HEK293 (cell line): ENCODE results near the gene CHSY1.

Experiments used
- BCL11A ChIP-seq: fragments of 450-650 bp; formaldehyde crosslinking; IDR thresholded peaks from 2 replicates; pipeline ENCODE4 v1.5.1; 2016; ENCODE audit warnings: low read depth, missing biosample characterization, missing genetic modification characterization
- GFI1B ChIP-seq: fragments of 450-650 bp; formaldehyde crosslinking; IDR thresholded peaks from 2 replicates; pipeline ENCODE4 v1.5.1; 2016; ENCODE audit warnings: missing biosample characterization, missing genetic modification characterization
- GLI4 ChIP-seq: fragments of 450-650 bp; formaldehyde crosslinking; IDR thresholded peaks from 2 replicates; pipeline ENCODE4 v1.5.1; 2016; ENCODE audit warnings: missing biosample characterization, missing genetic modification characterization
- GLIS1 ChIP-seq: fragments of 450-650 bp; formaldehyde crosslinking; IDR thresholded peaks from 2 replicates; pipeline ENCODE4 v1.5.1; 2016; ENCODE audit warnings: missing biosample characterization, missing genetic modification characterization
- HOXA7 ChIP-seq: sonication (generic); formaldehyde crosslinking; IDR thresholded peaks from 2 replicates; pipeline ENCODE4 v1.8.1; 2022; ENCODE audit warnings: missing genetic modification reagents, borderline replicate concordance
- HOXD13 ChIP-seq: sonication (generic); formaldehyde crosslinking; IDR thresholded peaks from 2 replicates; pipeline ENCODE4 v1.8.0; 2022; ENCODE audit warnings: missing genetic modification reagents, borderline replicate concordance
- MEIS1 ChIP-seq: sonication (generic); formaldehyde crosslinking; IDR thresholded peaks from 2 replicates; pipeline ENCODE4 v1.8.1; 2022; ENCODE audit warnings: missing genetic modification reagents, mild to moderate bottlenecking, borderline replicate concordance
- PRDM1 ChIP-seq: fragments of 450-650 bp; formaldehyde crosslinking; IDR thresholded peaks from 2 replicates; pipeline ENCODE4; 2016; ENCODE audit warnings: missing biosample characterization, missing genetic modification characterization
- SALL2 ChIP-seq: fragments of 450-650 bp; formaldehyde crosslinking; IDR thresholded peaks from 2 replicates; pipeline ENCODE4 v1.5.0; 2017; ENCODE audit warnings: missing biosample characterization, mild to moderate bottlenecking, missing genetic modification characterization, borderline replicate concordance
- ZFHX2 ChIP-seq: fragments of 450-650 bp; formaldehyde crosslinking; conservative IDR thresholded peaks from 2 replicates; pipeline ENCODE4 v1.5.1; 2016; ENCODE audit warnings: missing biosample characterization, missing genetic modification characterization
- ZNF157 ChIP-seq: fragments of 450-650 bp; formaldehyde crosslinking; IDR thresholded peaks from 2 replicates; pipeline ENCODE4 v1.5.1; 2016; ENCODE audit warnings: missing biosample characterization, missing genetic modification characterization
- ZNF174 ChIP-seq: fragments of 450-650 bp; formaldehyde crosslinking; IDR thresholded peaks from 2 replicates; pipeline ENCODE4 v1.5.0; 2017; ENCODE audit warnings: missing biosample characterization, mild to moderate bottlenecking, missing genetic modification characterization
- ZNF274 ChIP-seq, 2 experiments: fragments of 200-500 bp in 1 of 2; fragments of 450-650 bp in 1 of 2; sonication (Bioruptor generic) in 1 of 2; formaldehyde crosslinking in 1 of 2; IDR thresholded peaks; 2 replicates each; pipeline versions ENCODE4 v1.5.1 to v1.6.1; 2014 to 2016; ENCODE audit warnings: borderline replicate concordance in 1 of 2, inconsistent platforms in 1 of 2, low read length in 1 of 2, missing biosample characterization in 1 of 2, missing genetic modification characterization in 1 of 2
- ZNF366 ChIP-seq: fragments of 450-650 bp; formaldehyde crosslinking; conservative IDR thresholded peaks from 2 replicates; pipeline ENCODE4 v1.5.1; 2016; ENCODE audit warnings: missing biosample characterization, missing genetic modification characterization
- ZNF394 ChIP-seq: fragments of 450-650 bp; formaldehyde crosslinking; IDR thresholded peaks from 2 replicates; pipeline ENCODE4 v1.5.1; 2016; ENCODE audit warnings: missing biosample characterization, missing genetic modification characterization, mild to moderate bottlenecking, moderate library complexity, borderline replicate concordance
- ZNF473 ChIP-seq: fragments of 450-650 bp; formaldehyde crosslinking; IDR thresholded peaks from 2 replicates; pipeline ENCODE4 v1.5.1; 2017; ENCODE audit warnings: missing biosample characterization, missing genetic modification characterization
- ZNF555 ChIP-seq: fragments of 450-650 bp; formaldehyde crosslinking; conservative IDR thresholded peaks from 2 replicates; pipeline ENCODE4 v1.5.1; 2017; ENCODE audit warnings: missing biosample characterization, mild to moderate bottlenecking, missing genetic modification characterization, inconsistent platforms
- ZNF596 ChIP-seq: fragments of 450-650 bp; IDR thresholded peaks from 2 replicates; pipeline ENCODE4 v1.5.0; 2018; ENCODE audit warnings: missing biosample characterization, mild to moderate bottlenecking, missing genetic modification characterization, moderate library complexity
- ZNF664 ChIP-seq: fragments of 450-650 bp; formaldehyde crosslinking; IDR thresholded peaks from 2 replicates; pipeline ENCODE4 v1.5.1; 2016; ENCODE audit warnings: missing biosample characterization, missing genetic modification characterization
- ZNF701 ChIP-seq: fragments of 450-650 bp; formaldehyde crosslinking; IDR thresholded peaks from 2 replicates; pipeline ENCODE4 v1.5.1; 2016; ENCODE audit warnings: missing biosample characterization, missing genetic modification characterization
- ZNF747 ChIP-seq: fragments of 450-650 bp; formaldehyde crosslinking; IDR thresholded peaks from 2 replicates; pipeline ENCODE4 v1.5.1; 2016; ENCODE audit warnings: missing biosample characterization, missing genetic modification characterization
- ZNF776 ChIP-seq: fragments of 450-650 bp; formaldehyde crosslinking; IDR thresholded peaks from 2 replicates; pipeline ENCODE4 v1.5.0; 2017; ENCODE audit warnings: missing biosample characterization, missing genetic modification characterization, borderline replicate concordance
- ZNF837 ChIP-seq: fragments of 450-650 bp; formaldehyde crosslinking; IDR thresholded peaks from 2 replicates; pipeline ENCODE4 v1.5.1; 2016; ENCODE audit warnings: missing biosample characterization, missing genetic modification characterization
- ZSCAN23 ChIP-seq: fragments of 450-650 bp; formaldehyde crosslinking; IDR thresholded peaks from 2 replicates; pipeline ENCODE4 v1.5.1; 2016; ENCODE audit warnings: missing biosample characterization, missing genetic modification characterization
- TF ChIP-seq, protein P1 (sequence below): fragments of 450-650 bp; formaldehyde crosslinking; IDR thresholded peaks from 2 replicates; pipeline ENCODE4 v1.5.1; 2016; ENCODE audit warnings: missing biosample characterization, missing genetic modification characterization
- TF ChIP-seq, protein P2 (sequence below): fragments of 450-650 bp; formaldehyde crosslinking; IDR thresholded peaks from 2 replicates; pipeline ENCODE4 v1.5.1; 2017; ENCODE audit warnings: missing biosample characterization, missing genetic modification characterization
- TF ChIP-seq, protein P3 (sequence below): fragments of 450-650 bp; formaldehyde crosslinking; IDR thresholded peaks from 2 replicates; pipeline ENCODE4 v1.5.1; 2016; ENCODE audit warnings: missing biosample characterization, missing genetic modification characterization
- TF ChIP-seq, protein P4 (sequence below): fragments of 450-650 bp; formaldehyde crosslinking; IDR thresholded peaks from 2 replicates; pipeline ENCODE4 v1.5.1; 2016; ENCODE audit warnings: missing biosample characterization, missing genetic modification characterization, borderline replicate concordance

CHSY1 gene

DNA sequence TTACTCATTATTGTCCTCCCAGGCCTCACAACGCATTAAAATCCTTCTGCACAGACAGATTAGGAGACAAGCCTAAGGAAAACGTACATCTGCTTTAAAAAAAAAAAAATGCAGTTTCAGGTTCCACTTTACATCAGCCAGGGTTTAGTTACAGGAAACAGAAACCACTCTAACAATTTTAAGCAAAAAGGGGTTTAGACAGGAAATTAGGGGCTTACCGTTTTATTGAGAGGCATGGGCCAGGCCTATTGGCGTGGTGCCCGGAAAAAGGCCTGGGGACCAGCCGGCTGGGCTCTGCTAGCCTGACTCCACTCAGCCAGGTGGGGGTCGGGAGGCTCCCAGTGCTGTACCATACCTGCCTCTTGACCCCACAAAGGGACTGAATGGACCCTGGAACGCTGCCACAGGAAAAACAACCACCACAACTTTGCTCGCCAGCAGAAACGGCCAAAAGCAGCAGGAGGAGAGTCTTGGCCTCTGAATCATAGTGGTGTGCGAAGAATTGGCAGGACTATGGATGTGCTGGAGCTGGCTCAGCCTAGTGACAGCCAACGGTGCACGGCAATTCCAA is 124.3 kb downstream of the CHSY1 start (continued):
- TF ChIP-seq HOXA7 (CRISPR knock-in tag), result no peak
- TF ChIP-seq ZNF157 (tag by site-specific recombination), result no peak
- TF ChIP-seq ZNF776 (tag by site-specific recombination), result no peak
- TF ChIP-seq ZNF555 (tag by site-specific recombination), result no peak
- TF ChIP-seq BCL11A, result no peak
- no peak for TF ChIP-seq HOXD13 (CRISPR knock-in tag)
- peak; percentile 68 for TF ChIP-seq GLIS1 (tag by site-specific recombination)
- no peak for TF ChIP-seq PRDM1 (tag by site-specific recombination)
- TF ChIP-seq ZNF274 (IDR thresholded peaks at IDR 0.05; ENCODE audit: low read length), result no peak
- no peak for TF ChIP-seq ZNF274 (tag by site-specific recombination; IDR thresholded peaks at IDR 0.05; ENCODE audit: borderline replicate concordance)
- TF ChIP-seq, protein P1, sequence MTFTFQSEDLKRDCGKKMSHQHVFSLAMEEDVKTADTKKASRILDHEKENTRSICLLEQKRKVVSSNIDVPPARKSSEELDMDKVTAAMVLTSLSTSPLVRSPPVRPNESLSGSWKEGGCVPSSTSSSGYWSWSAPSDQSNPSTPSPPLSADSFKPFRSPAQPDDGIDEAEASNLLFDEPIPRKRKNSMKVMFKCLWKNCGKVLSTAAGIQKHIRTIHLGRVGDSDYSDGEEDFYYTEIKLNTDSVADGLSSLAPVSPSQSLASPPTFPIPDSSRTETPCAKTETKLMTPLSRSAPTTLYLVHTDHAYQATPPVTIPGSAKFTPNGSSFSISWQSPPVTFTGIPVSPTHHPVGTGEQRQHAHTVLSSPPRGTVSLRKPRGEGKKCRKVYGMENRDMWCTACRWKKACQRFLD (tag by site-specific recombination), result no peak
- TF ChIP-seq, protein P2, sequence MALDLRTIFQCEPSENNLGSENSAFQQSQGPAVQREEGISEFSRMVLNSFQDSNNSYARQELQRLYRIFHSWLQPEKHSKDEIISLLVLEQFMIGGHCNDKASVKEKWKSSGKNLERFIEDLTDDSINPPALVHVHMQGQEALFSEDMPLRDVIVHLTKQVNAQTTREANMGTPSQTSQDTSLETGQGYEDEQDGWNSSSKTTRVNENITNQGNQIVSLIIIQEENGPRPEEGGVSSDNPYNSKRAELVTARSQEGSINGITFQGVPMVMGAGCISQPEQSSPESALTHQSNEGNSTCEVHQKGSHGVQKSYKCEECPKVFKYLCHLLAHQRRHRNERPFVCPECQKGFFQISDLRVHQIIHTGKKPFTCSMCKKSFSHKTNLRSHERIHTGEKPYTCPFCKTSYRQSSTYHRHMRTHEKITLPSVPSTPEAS, result no peak
- no peak for TF ChIP-seq MEIS1
- no peak for TF ChIP-seq ZNF394 (tag by site-specific recombination)
- no peak for TF ChIP-seq ZNF174 (tag by site-specific recombination)
- TF ChIP-seq ZFHX2 (tag by site-specific recombination), result no peak
- TF ChIP-seq, protein P3, sequence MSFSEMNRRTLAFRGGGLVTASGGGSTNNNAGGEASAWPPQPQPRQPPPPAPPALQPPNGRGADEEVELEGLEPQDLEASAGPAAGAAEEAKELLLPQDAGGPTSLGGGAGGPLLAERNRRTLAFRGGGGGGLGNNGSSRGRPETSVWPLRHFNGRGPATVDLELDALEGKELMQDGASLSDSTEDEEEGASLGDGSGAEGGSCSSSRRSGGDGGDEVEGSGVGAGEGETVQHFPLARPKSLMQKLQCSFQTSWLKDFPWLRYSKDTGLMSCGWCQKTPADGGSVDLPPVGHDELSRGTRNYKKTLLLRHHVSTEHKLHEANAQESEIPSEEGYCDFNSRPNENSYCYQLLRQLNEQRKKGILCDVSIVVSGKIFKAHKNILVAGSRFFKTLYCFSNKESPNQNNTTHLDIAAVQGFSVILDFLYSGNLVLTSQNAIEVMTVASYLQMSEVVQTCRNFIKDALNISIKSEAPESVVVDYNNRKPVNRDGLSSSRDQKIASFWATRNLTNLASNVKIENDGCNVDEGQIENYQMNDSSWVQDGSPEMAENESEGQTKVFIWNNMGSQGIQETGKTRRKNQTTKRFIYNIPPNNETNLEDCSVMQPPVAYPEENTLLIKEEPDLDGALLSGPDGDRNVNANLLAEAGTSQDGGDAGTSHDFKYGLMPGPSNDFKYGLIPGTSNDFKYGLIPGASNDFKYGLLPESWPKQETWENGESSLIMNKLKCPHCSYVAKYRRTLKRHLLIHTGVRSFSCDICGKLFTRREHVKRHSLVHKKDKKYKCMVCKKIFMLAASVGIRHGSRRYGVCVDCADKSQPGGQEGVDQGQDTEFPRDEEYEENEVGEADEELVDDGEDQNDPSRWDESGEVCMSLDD (tag by site-specific recombination), result no peak
- TF ChIP-seq GLI4, result no peak
- TF ChIP-seq SALL2 (tag by site-specific recombination), result no peak
- TF ChIP-seq ZNF747 (tag by site-specific recombination), result no peak
- no peak for TF ChIP-seq GFI1B
- TF ChIP-seq ZNF596 (tag by site-specific recombination), result no peak
- TF ChIP-seq ZNF664, result no peak
- TF ChIP-seq, protein P4, sequence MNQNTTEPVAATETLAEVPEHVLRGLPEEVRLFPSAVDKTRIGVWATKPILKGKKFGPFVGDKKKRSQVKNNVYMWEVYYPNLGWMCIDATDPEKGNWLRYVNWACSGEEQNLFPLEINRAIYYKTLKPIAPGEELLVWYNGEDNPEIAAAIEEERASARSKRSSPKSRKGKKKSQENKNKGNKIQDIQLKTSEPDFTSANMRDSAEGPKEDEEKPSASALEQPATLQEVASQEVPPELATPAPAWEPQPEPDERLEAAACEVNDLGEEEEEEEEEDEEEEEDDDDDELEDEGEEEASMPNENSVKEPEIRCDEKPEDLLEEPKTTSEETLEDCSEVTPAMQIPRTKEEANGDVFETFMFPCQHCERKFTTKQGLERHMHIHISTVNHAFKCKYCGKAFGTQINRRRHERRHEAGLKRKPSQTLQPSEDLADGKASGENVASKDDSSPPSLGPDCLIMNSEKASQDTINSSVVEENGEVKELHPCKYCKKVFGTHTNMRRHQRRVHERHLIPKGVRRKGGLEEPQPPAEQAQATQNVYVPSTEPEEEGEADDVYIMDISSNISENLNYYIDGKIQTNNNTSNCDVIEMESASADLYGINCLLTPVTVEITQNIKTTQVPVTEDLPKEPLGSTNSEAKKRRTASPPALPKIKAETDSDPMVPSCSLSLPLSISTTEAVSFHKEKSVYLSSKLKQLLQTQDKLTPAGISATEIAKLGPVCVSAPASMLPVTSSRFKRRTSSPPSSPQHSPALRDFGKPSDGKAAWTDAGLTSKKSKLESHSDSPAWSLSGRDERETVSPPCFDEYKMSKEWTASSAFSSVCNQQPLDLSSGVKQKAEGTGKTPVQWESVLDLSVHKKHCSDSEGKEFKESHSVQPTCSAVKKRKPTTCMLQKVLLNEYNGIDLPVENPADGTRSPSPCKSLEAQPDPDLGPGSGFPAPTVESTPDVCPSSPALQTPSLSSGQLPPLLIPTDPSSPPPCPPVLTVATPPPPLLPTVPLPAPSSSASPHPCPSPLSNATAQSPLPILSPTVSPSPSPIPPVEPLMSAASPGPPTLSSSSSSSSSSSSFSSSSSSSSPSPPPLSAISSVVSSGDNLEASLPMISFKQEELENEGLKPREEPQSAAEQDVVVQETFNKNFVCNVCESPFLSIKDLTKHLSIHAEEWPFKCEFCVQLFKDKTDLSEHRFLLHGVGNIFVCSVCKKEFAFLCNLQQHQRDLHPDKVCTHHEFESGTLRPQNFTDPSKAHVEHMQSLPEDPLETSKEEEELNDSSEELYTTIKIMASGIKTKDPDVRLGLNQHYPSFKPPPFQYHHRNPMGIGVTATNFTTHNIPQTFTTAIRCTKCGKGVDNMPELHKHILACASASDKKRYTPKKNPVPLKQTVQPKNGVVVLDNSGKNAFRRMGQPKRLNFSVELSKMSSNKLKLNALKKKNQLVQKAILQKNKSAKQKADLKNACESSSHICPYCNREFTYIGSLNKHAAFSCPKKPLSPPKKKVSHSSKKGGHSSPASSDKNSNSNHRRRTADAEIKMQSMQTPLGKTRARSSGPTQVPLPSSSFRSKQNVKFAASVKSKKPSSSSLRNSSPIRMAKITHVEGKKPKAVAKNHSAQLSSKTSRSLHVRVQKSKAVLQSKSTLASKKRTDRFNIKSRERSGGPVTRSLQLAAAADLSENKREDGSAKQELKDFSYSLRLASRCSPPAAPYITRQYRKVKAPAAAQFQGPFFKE (tag by site-specific recombination), result no peak
- no peak for TF ChIP-seq ZNF473 (tag by site-specific recombination)
- no peak for TF ChIP-seq ZNF701
- no peak for TF ChIP-seq ZSCAN23 (tag by site-specific recombination)
- no peak for TF ChIP-seq ZNF837 (tag by site-specific recombination)
- no peak for TF ChIP-seq ZNF366 (tag by site-specific recombination)
